Naive B cell (primary cell): ENCODE measurements around the gene TSSK6. TPM values are rescaled to one million over a fixed set of nuclear protein-coding genes. Genes with fewer than 3 reads are reported as not detected.

Source experiments
- ATAC-seq, 2 donors: fragments of 150-1000 bp; cut with Tn5 transposase; 2 replicates each; pipeline ENCODE4 v1.10.0; 2021; ENCODE audit warnings: low read depth in 2 of 2, mild to moderate bottlenecking in 2 of 2, moderate library complexity in 2 of 2
- DNase-seq: peaks from one replicate; pipeline ENCODE4 v3.0.0; 2022
- H3K27ac Mint-ChIP-seq, 6 donors: one replicate each; pipeline ENCODE4 v1.8.0; 2020 to 2022; ENCODE audit warnings: mild to moderate bottlenecking in 6 of 6, mixed read lengths in 6 of 6, moderate library complexity in 5 of 6, inconsistent platforms in 2 of 6
- H3K27me3 Mint-ChIP-seq, 3 donors: one replicate each; pipeline ENCODE4 v1.8.0; 2021 to 2022; ENCODE audit warnings: mixed read lengths in 3 of 3, mild to moderate bottlenecking in 1 of 3
- H3K36me3 Mint-ChIP-seq, 2 donors: one replicate each; pipeline ENCODE4 v1.8.0; 2020 to 2022; ENCODE audit warnings: mixed read lengths in 2 of 2, inconsistent platforms in 1 of 2, mild to moderate bottlenecking in 1 of 2
- H3K4me1 Mint-ChIP-seq, 3 donors: one replicate each; pipeline ENCODE4 v1.8.0; 2020 to 2022; ENCODE audit warnings: mixed read lengths in 3 of 3, inconsistent platforms in 1 of 3, mild to moderate bottlenecking in 1 of 3, moderate library complexity in 1 of 3
- H3K4me3 Mint-ChIP-seq, 8 donors: one replicate each; pipeline ENCODE4 v1.8.0; 2020 to 2022; ENCODE audit warnings: mild to moderate bottlenecking in 8 of 8, mixed read lengths in 8 of 8, moderate library complexity in 8 of 8, inconsistent platforms in 2 of 8
- H3K9me3 Mint-ChIP-seq, 7 donors: one replicate each; pipeline ENCODE4 v1.8.0; 2020 to 2022; ENCODE audit warnings: mixed read lengths in 7 of 7, mild to moderate bottlenecking in 5 of 7, inconsistent platforms in 2 of 7, moderate library complexity in 1 of 7
- polyA plus RNA-seq, 6 donors: library from polyadenylated mRNA; unstranded; fragments of 300-500 nt; fragmentation: Illumina TruSeq; gene quantifications; one replicate each; pipeline ENCODE4 v1.2.3, GENCODE V29; 2021; ENCODE audit warnings: low read depth in 6 of 6

The TSSK6 gene
- 1 to 10 TPM; 1.1 to 4.3 (median 2.3) TPM for polyA plus RNA-seq

DNA sequence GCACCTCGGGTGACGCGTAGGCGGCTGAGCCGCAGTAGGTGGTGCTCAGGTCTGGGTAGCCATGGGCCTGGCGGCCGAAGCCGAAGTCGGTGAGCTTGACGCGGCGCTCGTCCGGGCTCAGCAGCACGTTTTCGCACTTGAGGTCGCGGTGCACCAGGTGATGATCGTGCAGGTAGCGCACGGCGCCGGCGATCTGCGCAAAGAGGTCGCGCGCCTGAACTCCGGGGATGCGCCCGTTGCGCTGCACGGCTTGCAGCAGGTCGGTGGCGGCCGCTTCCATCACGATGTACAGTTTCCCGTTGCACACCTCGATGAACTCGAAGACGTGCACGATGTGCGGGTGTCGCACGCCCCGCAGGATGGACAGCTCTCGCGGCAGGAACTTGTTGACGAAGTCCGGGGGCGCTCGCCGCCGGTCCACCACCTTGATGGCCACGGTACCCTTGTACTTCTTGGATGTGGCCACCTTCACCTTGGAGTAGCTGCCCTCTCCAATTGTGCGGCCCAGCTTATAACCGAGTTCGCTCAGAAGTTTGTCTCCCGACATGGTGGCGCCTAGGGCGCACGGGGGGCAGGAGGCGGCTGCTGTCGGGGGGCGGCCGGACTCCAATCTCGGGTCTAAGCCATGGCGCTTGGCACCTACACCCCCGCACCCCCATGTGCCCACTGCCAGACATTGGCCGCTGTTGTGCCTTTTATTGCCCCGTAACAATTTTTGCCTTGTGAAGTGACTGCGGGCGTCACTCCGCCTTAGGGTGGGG lies at the start of gene TSSK6:
Gene TSSK6 (minus strand): TSS at position 668 of the 761 bp plus-strand sequence. CDS start 121 bp downstream, at position 547.
- ATAC-seq: no peak
- peak within 1 kb of the TSS; percentile 91 to 98 (median 96) for H3K4me3 Mint-ChIP-seq

DNA sequence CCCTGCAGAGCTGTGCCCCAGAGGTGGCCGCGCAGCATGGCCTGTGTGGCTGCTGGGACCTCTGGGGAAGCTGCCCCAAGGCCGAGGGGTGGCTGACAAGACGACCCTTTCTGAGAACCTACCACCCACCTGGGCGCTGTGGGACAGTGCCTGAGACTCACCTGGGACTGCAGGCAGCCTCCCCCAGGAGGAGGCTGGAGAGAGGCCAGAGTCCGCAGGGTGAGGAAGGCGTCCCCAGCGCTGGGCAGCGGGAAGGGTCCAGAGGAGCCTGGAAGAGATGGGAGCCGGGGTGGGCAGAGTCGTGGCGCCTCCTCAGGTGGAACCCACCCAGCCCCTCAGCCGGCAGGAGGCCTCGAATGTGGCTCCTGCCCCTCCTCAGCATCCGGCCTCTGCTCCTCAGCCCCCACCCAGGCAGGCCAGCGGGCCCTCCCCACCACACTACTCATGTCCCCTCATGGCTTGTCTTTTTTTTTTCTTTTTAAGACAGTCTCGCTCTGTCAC lies 48.0 kb upstream of the TSSK6 start:
- no peaks in the 10 kb centered on the region for H3K27me3 Mint-ChIP-seq
- no peaks in the 10 kb centered on the region for H3K36me3 Mint-ChIP-seq
- H3K4me3 Mint-ChIP-seq: no peak overlapping the region
- peaks cover 0 to 5% (median 0%) of the 10 kb centered on the region in 3 donors for H3K4me1 Mint-ChIP-seq
- no peak overlapping the region for H3K27ac Mint-ChIP-seq
- DNase-seq (no peak), ATAC-seq (no peak)
- H3K9me3 Mint-ChIP-seq: peaks cover 0 to 3% (median 0%) of the 10 kb centered on the region in 7 donors

More for the DNA sequence above, at the start of gene TSSK6:
- H3K4me1 Mint-ChIP-seq: peaks cover 13 to 36% (median 15%) of the 10 kb centered on the region in 3 donors
- H3K9me3 Mint-ChIP-seq: no peaks in the 10 kb centered on the region
- no peaks in the 10 kb centered on the region for H3K27me3 Mint-ChIP-seq
- H3K27ac Mint-ChIP-seq: peak within 1 kb of the TSS; percentile 91 to 96 (median 95)
- no peak for DNase-seq
- no peaks in the 10 kb centered on the region for H3K36me3 Mint-ChIP-seq

DNA sequence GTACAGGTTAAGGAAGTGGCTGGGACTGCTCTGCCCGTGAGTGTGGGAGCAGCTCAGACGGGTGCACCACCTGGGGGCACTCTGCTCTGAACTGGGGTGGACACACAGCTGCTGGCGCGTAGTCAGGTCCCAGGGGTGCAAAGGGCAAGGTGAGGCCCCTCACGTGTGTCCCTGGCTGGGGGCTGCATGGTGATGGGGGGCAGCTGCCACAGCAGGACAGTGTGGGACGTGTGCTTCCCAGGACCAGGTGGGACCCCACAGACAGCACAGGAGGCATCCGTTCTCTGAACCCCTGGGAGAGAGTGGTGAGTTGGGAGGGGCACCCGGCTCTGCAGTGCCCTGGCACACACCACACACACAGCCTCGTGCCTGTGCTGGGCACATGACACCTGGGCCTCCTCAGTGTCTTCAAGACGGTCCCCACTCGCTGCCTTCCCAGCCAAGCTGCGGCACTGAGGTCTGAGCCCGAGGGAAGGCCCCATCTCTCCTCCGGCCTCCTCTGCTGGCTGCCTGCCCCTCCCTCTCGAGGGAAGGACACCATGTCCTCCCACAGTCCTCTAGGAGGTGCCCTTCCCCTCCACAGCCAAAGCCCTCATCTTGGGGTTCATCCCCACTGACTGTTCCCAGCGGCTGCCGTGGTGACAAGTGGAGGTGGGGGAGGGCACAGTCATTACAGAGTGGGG lies 47.5 kb upstream of the TSSK6 start:
- peaks cover 0 to 6% (median 0%) of the 10 kb centered on the region in 3 donors for H3K4me1 Mint-ChIP-seq
- DNase-seq: no peak
- no peaks in the 10 kb centered on the region for H3K36me3 Mint-ChIP-seq
- no peak for ATAC-seq
- H3K27ac Mint-ChIP-seq: no peak overlapping the region
- H3K4me3 Mint-ChIP-seq: no peak overlapping the region
- H3K27me3 Mint-ChIP-seq: no peaks in the 10 kb centered on the region
- H3K9me3 Mint-ChIP-seq: peaks cover 0 to 2% (median 0%) of the 10 kb centered on the region in 7 donors

DNA sequence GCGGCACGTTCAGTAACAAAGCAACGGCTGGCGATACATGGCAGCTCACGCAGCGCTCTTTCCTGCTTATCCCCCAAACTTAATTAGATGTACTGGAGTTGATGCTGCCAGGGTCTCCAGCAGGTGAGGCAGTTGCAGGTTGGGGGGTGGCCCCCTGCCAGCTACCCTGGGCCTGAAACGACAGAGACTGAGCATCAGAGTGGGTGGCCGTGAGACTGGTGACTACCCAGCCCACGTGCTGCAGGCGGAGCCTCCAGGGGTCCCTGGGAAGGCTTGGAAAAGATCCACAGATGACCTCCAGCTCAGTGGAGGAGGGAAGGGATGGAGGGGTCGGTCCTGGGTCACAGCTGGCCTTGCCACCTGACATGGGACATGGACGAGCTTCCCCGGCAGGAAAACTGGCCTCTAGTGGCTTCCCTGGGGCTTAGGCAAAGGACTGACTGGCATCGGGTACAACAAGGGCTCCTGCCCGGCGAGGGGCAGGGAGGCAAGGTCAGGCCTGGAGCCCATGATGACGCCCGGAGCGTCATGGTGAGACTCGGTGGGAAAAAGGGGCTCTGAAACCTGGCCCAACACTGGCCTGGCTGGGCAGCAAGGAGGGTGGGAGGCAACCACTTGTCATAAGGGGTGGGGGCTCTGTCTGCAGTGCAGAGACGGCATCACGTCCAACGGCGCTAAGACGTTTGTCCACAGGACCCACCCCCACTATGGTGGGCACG lies 46.8 kb upstream of the TSSK6 start:
- Mint-ChIP-seq H3K4me1 (peaks cover 0 to 6% (median 0%) of the 10 kb centered on the region in 3 donors), H3K4me3 (no peak overlapping the region), H3K27ac (no peak overlapping the region), H3K27me3 (no peaks in the 10 kb centered on the region), H3K9me3 (no peaks in the 10 kb centered on the region), H3K36me3 (no peaks in the 10 kb centered on the region)
- DNase-seq: no peak
- no peak for ATAC-seq

DNA sequence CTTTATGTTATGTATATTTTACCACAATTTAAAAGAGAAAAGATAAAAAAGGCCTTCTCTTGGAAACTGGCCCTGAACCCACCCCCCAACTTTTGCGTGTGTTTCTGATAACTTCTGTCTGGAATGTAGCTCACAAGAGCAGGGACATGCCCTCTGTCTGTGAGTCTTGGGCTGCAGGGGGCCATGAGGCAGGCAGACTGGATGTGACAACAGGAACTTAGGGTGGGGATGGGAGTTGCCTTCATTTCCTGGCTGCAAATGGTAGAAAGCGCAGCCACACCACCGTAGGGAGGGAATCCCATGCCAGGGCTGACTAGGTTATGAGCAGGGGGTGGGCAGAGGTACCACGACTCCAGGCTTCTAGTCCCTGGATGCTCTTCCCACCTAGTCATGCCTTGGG lies 44.6 kb upstream of the TSSK6 start:
- H3K27ac Mint-ChIP-seq: no peak overlapping the region
- ATAC-seq: no peak

DNA sequence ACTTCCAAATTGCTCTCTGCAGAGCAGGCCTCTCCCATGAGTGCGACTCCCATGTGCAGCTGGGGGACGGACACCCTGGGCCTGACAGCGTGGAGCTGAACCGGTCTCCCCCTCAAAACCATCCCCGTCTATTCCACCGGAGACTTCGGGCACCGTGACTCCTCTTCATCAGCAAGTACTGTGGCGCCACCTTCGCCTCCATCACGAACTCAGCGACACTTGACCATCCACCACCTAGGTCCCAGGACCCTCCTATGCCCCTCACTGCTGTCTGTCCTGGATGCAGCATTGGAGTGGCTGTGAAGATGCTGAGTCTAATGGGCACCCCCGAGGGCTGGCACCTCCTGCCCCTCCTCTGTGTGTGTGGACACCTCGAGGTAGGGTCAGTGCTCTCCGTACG lies 43.3 kb upstream of the TSSK6 start:
- Mint-ChIP-seq H3K27ac (peak overlapping the region in 1 of 6 donors; percentile 42), H3K4me1 (peaks cover 0 to 6% (median 2%) of the 10 kb centered on the region in 3 donors)

More for the DNA sequence above, 44.6 kb upstream of the TSSK6 start:
- no peak overlapping the region for H3K4me3 Mint-ChIP-seq
- no peak for DNase-seq
- peaks cover 0 to 6% (median 0%) of the 10 kb centered on the region in 3 donors for H3K4me1 Mint-ChIP-seq
- no peaks in the 10 kb centered on the region for H3K36me3 Mint-ChIP-seq
- no peaks in the 10 kb centered on the region for H3K9me3 Mint-ChIP-seq
- no peaks in the 10 kb centered on the region for H3K27me3 Mint-ChIP-seq

DNA sequence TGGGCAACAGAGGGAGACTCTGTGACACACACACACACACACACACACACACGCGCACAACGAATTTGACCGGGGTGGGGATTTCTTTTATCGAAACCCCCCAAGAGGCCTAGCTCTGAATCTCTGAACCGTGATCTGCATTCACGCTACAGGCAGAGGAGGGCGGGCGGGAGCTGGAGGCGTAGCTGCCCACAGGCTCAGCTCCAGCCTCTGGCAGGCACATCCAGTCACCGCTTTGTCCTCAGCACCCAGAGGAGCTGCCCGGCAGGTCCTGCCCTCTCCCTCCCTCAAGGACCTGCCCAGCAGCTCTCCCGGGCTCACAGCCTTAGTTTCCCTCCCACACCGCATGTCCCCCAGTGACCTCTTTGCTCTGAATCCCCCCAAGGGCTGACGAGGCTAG lies 42.7 kb upstream of the TSSK6 start:
- H3K4me3 Mint-ChIP-seq: no peak overlapping the region
- DNase-seq: no peak
- peaks cover 0 to 6% (median 2%) of the 10 kb centered on the region in 3 donors for H3K4me1 Mint-ChIP-seq
- peaks cover 0 to 6% (median 0%) of the 10 kb centered on the region in 3 donors for H3K27me3 Mint-ChIP-seq
- ATAC-seq: no peak
- no peaks in the 10 kb centered on the region for H3K9me3 Mint-ChIP-seq
- no peaks in the 10 kb centered on the region for H3K36me3 Mint-ChIP-seq
- no peak overlapping the region for H3K27ac Mint-ChIP-seq

More for the DNA sequence above, 43.3 kb upstream of the TSSK6 start:
- Mint-ChIP-seq H3K36me3 (no peaks in the 10 kb centered on the region), H3K4me3 (no peak overlapping the region), H3K9me3 (no peaks in the 10 kb centered on the region), H3K27me3 (peaks cover 0 to 6% (median 0%) of the 10 kb centered on the region in 3 donors)
- ATAC-seq (no peak), DNase-seq (no peak)

DNA sequence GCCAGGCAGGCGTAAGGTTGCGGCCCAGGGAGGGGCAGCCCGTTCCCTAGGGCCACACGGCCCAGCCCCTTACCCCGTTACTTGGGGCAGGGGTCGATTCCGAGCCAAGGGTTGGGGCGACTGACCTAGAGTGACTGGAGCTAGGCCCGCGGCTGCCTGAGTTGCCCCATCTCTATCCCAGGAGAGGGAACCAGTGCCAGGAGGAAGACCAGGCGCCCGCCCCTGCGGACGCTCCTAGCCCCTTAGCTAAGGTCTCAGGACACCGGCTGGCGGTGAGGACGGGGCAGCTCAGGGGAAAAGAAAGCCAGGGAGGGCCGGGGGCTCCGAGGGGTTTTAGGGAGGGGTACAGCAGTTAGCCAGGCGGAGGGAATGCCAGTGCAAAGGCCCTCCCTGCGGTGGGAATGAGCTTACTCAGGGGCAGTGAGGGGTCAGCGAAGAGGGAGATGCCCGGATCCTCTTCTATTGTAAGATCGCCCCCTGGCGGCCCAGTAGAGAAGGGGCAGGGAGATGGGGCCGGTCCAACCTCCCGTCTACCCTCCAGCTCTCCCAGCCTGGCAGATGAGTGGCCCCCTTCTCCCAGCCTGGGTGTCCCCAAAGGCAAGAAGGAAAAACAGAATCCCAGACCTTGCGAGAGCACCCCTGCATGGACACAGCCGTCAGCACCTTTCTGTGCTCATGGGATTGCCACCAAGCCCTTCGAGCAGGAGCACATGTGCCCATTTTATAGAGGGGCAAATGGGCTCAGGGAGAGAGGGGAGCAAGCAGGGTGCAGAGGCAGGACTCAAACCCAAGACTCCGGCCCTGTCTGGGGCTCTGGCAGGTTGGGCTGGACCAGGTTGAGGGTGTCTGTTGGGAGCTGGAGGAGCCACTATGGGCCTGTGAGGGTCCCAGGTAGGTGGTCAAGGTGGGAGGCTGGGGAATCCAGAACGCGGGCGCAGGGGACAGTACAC lies 39.0 kb upstream of the TSSK6 start:
- H3K36me3 Mint-ChIP-seq: no peaks in the 10 kb centered on the region

DNA sequence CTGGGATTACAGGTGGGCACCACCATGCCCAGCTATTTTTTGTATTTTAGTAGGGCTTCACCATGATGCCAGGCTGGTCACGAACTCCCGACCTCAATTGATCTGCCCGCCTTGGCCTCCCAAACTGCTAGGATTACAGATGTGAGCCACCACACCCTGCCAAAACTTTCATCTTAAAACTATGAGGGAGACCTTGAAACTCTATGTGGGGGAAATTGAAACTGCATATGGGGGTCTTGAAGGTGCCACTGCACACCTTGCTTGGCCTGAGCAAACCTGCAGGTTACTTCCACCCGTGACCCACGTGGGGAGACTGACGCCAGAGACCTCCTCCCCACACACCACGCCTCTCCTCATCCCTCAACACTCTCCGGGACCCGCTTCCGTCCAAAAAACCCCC lies 38.3 kb upstream of the TSSK6 start:
- peaks cover 4 to 23% (median 14%) of the 10 kb centered on the region in 3 donors for H3K27me3 Mint-ChIP-seq
- ATAC-seq: no peak
- H3K4me3 Mint-ChIP-seq: no peak overlapping the region
- H3K9me3 Mint-ChIP-seq: peaks cover 0 to 3% (median 0%) of the 10 kb centered on the region in 7 donors
- no peaks in the 10 kb centered on the region for H3K36me3 Mint-ChIP-seq
- peaks cover 0 to 3% (median 2%) of the 10 kb centered on the region in 3 donors for H3K4me1 Mint-ChIP-seq
- DNase-seq: no peak
- no peak overlapping the region for H3K27ac Mint-ChIP-seq

More for the DNA sequence above, 39.0 kb upstream of the TSSK6 start:
- no peak overlapping the region for H3K4me3 Mint-ChIP-seq
- peaks cover 0 to 16% (median 7%) of the 10 kb centered on the region in 3 donors for H3K27me3 Mint-ChIP-seq
- ATAC-seq (peak; percentile 37 to 43), DNase-seq (no peak)
- H3K4me1 Mint-ChIP-seq: peaks cover 0 to 6% (median 2%) of the 10 kb centered on the region in 3 donors
- peaks cover 0 to 3% (median 0%) of the 10 kb centered on the region in 7 donors for H3K9me3 Mint-ChIP-seq
- peak overlapping the region in 1 of 6 donors; percentile 63 for H3K27ac Mint-ChIP-seq

DNA sequence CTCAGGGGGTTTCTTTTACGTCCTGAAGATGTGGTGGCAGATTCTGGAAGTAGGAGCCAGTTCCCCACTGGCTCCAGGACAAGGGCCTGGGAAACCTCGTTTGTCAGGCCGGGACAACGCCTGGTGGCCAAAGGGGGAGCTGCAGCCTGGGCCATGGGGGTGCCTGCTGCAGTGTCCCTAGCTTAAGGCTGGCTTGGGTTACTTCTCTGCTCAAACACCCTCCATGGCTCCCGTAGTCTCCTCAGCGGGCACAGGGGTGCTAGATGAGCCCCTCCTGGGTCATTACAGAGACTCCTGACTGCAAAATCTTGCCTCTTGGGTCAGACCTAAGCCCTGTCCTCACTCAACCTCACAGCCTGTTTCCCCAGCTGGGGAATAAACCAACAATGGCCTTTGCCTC lies 37.5 kb upstream of the TSSK6 start:
- peaks cover 0 to 2% (median 0%) of the 10 kb centered on the region in 3 donors for H3K4me1 Mint-ChIP-seq
- ATAC-seq: no peak

DNA sequence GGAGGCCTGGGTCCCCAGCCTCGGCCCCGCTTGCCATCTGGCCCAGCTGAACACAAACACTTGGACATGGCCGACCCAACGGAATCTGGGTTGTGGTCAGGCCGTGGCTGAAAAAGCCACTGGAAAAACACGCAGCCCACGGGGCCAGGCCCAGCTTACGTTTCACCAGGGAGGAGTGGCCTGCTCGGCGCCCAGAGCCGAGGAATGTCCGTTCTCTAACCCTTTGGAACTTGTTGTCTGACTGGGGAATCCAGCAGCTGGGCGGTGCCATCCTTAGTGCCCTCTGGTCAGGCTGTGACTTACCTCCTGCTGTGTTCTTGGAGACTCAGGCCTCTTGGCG lies 36.5 kb upstream of the TSSK6 start:
- DNase-seq (no peak), ATAC-seq (no peak)
- peaks cover 0 to 2% (median 0%) of the 10 kb centered on the region in 3 donors for H3K4me1 Mint-ChIP-seq
- H3K9me3 Mint-ChIP-seq: peaks cover 0 to 3% (median 0%) of the 10 kb centered on the region in 7 donors
- no peaks in the 10 kb centered on the region for H3K36me3 Mint-ChIP-seq
- H3K4me3 Mint-ChIP-seq: no peak overlapping the region
- peaks cover 4 to 31% (median 15%) of the 10 kb centered on the region in 3 donors for H3K27me3 Mint-ChIP-seq
- no peak overlapping the region for H3K27ac Mint-ChIP-seq

More for the DNA sequence above, 37.5 kb upstream of the TSSK6 start:
- Mint-ChIP-seq H3K9me3 (peaks cover 0 to 3% (median 0%) of the 10 kb centered on the region in 7 donors), H3K36me3 (no peaks in the 10 kb centered on the region), H3K4me3 (no peak overlapping the region), H3K27me3 (peaks cover 4 to 26% (median 15%) of the 10 kb centered on the region in 3 donors), H3K27ac (no peak overlapping the region)
- DNase-seq: no peak
